ENCODE results near the gene FNBP1. TPM values are rescaled to one million over a fixed set of nuclear protein-coding genes. Genes with fewer than 3 reads are reported as not detected.
A peak's percentile ranks its signal among the peaks of the same experiment; 100 is the strongest.

The FNBP1 gene
- total and polyA plus RNA-seq, 2 of the 13 experiments (the other 11 are each of a cell fraction or from before 2014, with no cell fraction given): 5.4 to 19.5 TPM

GRCh38 chr9:130072515-130073235 lies 29.7 kb upstream of the FNBP1 start:
- Histone ChIP-seq H3K4me2 (ENCODE audit: low read depth, low read length) (no peak overlapping the region; the same call in 1 of the 2 replicates), H3K79me2 (ENCODE audit: insufficient read depth, low read length) (peaks cover 42% of the 10 kb centered on the region), H3K27ac (ENCODE audit: extremely low read length, insufficient read depth, low read length) (peak overlapping the region; percentile 46), H2AFZ (ENCODE audit: low read length) (no peak overlapping the region), H3K4me3 (replicated peaks in 1 of 3; ENCODE audit: insufficient read depth in 1 of 3, low read depth in 2 of 3, low read length in 3 of 3) (no peak overlapping the region), H3K9ac (ENCODE audit: insufficient read depth, low read depth, low read length) (no peak overlapping the region), H3K9me3 (ENCODE audit: low read length) (no peaks in the 10 kb centered on the region), H4K20me1 (ENCODE audit: insufficient read depth, low read length) (no peaks in the 10 kb centered on the region), H3K36me3 (replicated peaks in 1 of 2; ENCODE audit: control insufficient read depth in 1 of 2, insufficient read depth in 2 of 2, low read length in 2 of 2) (peaks cover 7 to 21% of the 10 kb centered on the region in 2 experiments), H3K4me1 (ENCODE audit: insufficient read depth, low read length) (peaks cover 30% of the 10 kb centered on the region), H3K27me3 (ENCODE audit: control insufficient read depth in 1 of 2, insufficient read depth in 2 of 2, low read length in 2 of 2) (no peaks in the 10 kb centered on the region)
- CTCF ChIA-PET (ENCODE audit: low intra/inter-chr PET ratio, low total read pairs): no interaction called here
- in situ Hi-C loops (cut with HindIII; ENCODE audit: extremely low pct_ligation_motif_present, low pct_unique_long_range_greater_than_20kb): no loop called here
- ATAC-seq (no peak), FAIRE-seq (no peak), DNase-seq (ENCODE audit: low spot score) (no peak)
- TF ChIP-seq SRF (IDR thresholded peaks at IDR 0.05; ENCODE audit: low read depth, low read length): no peak
- TF ChIP-seq FOXO4 (CRISPR knock-in tag; conservative IDR thresholded peaks at IDR 0.05): 0 out of 2 replicates have a peak, but pooled peaks have one; percentile 21
- WGBS (ENCODE audit: low lambda C conversion rate): 95% methylated on average over 9 of the region's 9 CpGs
- POLR2A ChIA-PET: no interaction called here
- no TSS peak for BruUV-seq (replicated peaks)
- intact Hi-C loops (cut with micrococcal nuclease; ENCODE audit: unreplicated experiment): no loop called here

- no peak overlapping the region for H2AFZ ChIP-seq (ENCODE audit: low read length)
- no peak overlapping the region for H3K27ac ChIP-seq (ENCODE audit: extremely low read length, insufficient read depth, low read length)
- WGBS (ENCODE audit: low lambda C conversion rate): 100% methylated on average over 1 of the region's 1 CpG
- H3K36me3 ChIP-seq (replicated peaks in 1 of 2; ENCODE audit: control insufficient read depth in 1 of 2, insufficient read depth in 2 of 2, low read length in 2 of 2): no peaks in the 10 kb centered on the region; a peak in 1 of 5 replicates
- POLR2A ChIA-PET: interaction anchor here (1.5 kb wide), 1 partner anchor 16 kb away, joined by 4 read pairs; the partner anchor contains the start of gene GPR107
- no peaks in the 10 kb centered on the region for H3K27me3 ChIP-seq (ENCODE audit: control insufficient read depth in 1 of 2, insufficient read depth in 2 of 2, low read length in 2 of 2)
- H3K4me3 ChIP-seq (replicated peaks in 1 of 3; ENCODE audit: insufficient read depth in 1 of 3, low read depth in 2 of 3, low read length in 3 of 3): no peak overlapping the region
- in situ Hi-C loops (cut with HindIII; ENCODE audit: extremely low pct_ligation_motif_present, low pct_unique_long_range_greater_than_20kb): no loop called here
- no peaks in the 10 kb centered on the region for H3K9me3 ChIP-seq (ENCODE audit: low read length)
- no peaks in the 10 kb centered on the region for H4K20me1 ChIP-seq (ENCODE audit: insufficient read depth, low read length)
- FAIRE-seq (no peak), ATAC-seq (no peak), DNase-seq (ENCODE audit: low spot score) (no peak)
- CTCF ChIA-PET (ENCODE audit: low intra/inter-chr PET ratio, low total read pairs): no interaction called here
- H3K4me2 ChIP-seq (ENCODE audit: low read depth, low read length): no peak overlapping the region
- no peak overlapping the region for H3K9ac ChIP-seq (ENCODE audit: insufficient read depth, low read depth, low read length)
- intact Hi-C loops (cut with micrococcal nuclease; ENCODE audit: unreplicated experiment): no loop called here
- peaks cover 59% of the 10 kb centered on the region for H3K79me2 ChIP-seq (ENCODE audit: insufficient read depth, low read length)
- peaks cover 30% of the 10 kb centered on the region for H3K4me1 ChIP-seq (ENCODE audit: insufficient read depth, low read length)
- no TSS peak for BruUV-seq (replicated peaks)
- TF ChIP-seq MXD1 (CRISPR knock-in tag; IDR thresholded peaks at IDR 0.05) (no peak), SRSF4 (IDR thresholded peaks at IDR 0.05; ENCODE audit: low read depth, low read length, poor library complexity, severe bottlenecking) (no peak), NBN (conservative IDR thresholded peaks at IDR 0.05) (no peak), AGO2 (optimal IDR thresholded peaks at IDR 0.05; ENCODE audit: low read depth, low read length) (no peak), ZSCAN30 (CRISPR knock-in tag; IDR thresholded peaks at IDR 0.05) (no peak), HNF4G (IDR thresholded peaks at IDR 0.05; ENCODE audit: borderline replicate concordance, low read depth, low read length) (no peak), HNF4G (CRISPR knock-in tag; IDR thresholded peaks at IDR 0.05; ENCODE audit: borderline replicate concordance, low read depth) (no peak), ZNF512 (CRISPR knock-in tag; IDR thresholded peaks at IDR 0.05) (no peak), ZBTB7B (CRISPR knock-in tag; IDR thresholded peaks at IDR 0.05) (no peak), ZNF83 (CRISPR knock-in tag; IDR thresholded peaks at IDR 0.05; ENCODE audit: borderline replicate concordance) (no peak), SCMH1 (CRISPR knock-in tag; IDR thresholded peaks at IDR 0.05; ENCODE audit: borderline replicate concordance) (no peak), KDM2A (CRISPR knock-in tag; IDR thresholded peaks at IDR 0.05; ENCODE audit: borderline replicate concordance, low read depth) (no peak), SP5 (CRISPR knock-in tag; IDR thresholded peaks at IDR 0.05; ENCODE audit: borderline replicate concordance, low read depth) (no peak), GTF2F1 (IDR thresholded peaks at IDR 0.05; ENCODE audit: low read length) (no peak)
Observed at GRCh38 chr9:130069048-130069447, 26.1 kb upstream of the FNBP1 start.
